ENCODE results near the gene SMC2. TPM values are rescaled to one million over a fixed set of nuclear protein-coding genes. Genes with fewer than 3 reads are reported as not detected.

The SMC2 gene
- total RNA-seq (10 to 100 TPM; 18.6 to 25.9 TPM), polyA plus RNA-seq (ENCODE audit: insufficient read depth, low read depth, low replicate concordance) (6.1 TPM)
- long read RNA-seq, donor 1, full-length matches to known transcripts = 1 of 38 reads
- long read RNA-seq, donor 1, partial matches to known transcripts = 37 of 38 reads
- long read RNA-seq, donor 1, other reads (novel, unspliced or antisense) = 0 of 38 reads
- long read RNA-seq, donor 2, full-length matches to known transcripts = 1 of 10 reads
- long read RNA-seq, donor 2, partial matches to known transcripts = 9 of 10 reads
- long read RNA-seq, donor 2, other reads (novel, unspliced or antisense) = 0 of 10 reads

DNA sequence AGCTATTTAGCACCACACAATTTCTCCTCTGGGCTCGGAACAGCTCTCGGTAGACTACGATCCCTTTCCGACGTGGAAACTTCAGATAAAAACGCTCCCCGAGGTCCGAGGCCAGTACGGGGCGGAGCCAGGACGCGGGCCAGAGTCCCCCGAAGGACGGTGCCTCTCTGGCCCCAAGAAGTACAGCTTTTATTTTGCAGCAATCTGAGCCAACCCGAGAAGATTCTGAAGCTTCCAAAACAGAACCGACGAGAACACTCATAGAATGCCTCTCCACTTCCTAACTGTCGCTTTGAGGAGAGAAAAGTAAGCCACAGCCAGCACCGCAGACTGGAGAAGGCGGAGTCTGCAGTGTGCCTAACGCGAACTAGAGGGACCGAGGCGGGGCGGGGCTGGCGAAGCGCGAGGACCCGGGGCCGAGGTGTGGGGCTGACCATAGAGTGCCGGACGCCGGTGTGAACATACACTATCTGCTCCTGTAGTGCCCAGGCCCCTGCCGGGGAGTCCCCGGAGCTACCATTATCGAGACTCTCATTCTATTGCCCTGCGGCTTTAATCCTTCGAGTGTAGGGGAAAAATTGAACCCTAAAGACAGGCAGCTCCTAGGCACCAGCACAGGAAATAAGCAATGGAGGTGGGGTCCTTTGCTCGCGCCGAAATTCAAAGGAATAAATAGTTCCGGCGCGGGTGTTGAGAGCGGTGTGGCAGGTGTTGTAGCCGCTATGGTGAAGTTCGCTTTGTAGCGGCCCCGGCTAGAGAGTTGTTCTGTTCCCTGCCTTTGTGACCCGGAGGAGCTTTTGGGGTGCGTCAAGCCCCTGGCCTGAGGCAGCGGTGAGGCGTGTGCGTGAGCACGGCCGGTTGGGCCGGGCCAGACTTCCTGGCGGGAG is at the start of gene SMC2:
TSS of gene SMC2 (plus strand) at position 663 of the 887 bp plus-strand sequence. CDS start 1,076 bp downstream, outside the sequence.
- peak within 1 kb of the TSS; percentile 70 to 91 for H3K4me3 ChIP-seq
- intact Hi-C loops (cut with DNase I; ENCODE audit: low total_unique reads) = no loop called here
- no peaks in the 10 kb centered on the region for H3K27me3 ChIP-seq
- 0 to 1% methylated on average over 50 to 58 of the region's 58 CpGs for WGBS, 2 donors
- H3K9me3 ChIP-seq = no peaks in the 10 kb centered on the region
- H3K36me3 ChIP-seq (ENCODE audit: low read depth, missing control alignments) = no peaks in the 10 kb centered on the region
- H3K27ac ChIP-seq = peak within 1 kb of the TSS; percentile 92 to 98
- TF ChIP-seq, protein P1, sequence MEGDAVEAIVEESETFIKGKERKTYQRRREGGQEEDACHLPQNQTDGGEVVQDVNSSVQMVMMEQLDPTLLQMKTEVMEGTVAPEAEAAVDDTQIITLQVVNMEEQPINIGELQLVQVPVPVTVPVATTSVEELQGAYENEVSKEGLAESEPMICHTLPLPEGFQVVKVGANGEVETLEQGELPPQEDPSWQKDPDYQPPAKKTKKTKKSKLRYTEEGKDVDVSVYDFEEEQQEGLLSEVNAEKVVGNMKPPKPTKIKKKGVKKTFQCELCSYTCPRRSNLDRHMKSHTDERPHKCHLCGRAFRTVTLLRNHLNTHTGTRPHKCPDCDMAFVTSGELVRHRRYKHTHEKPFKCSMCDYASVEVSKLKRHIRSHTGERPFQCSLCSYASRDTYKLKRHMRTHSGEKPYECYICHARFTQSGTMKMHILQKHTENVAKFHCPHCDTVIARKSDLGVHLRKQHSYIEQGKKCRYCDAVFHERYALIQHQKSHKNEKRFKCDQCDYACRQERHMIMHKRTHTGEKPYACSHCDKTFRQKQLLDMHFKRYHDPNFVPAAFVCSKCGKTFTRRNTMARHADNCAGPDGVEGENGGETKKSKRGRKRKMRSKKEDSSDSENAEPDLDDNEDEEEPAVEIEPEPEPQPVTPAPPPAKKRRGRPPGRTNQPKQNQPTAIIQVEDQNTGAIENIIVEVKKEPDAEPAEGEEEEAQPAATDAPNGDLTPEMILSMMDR (IDR thresholded peaks at IDR 0.05) = no peak
- peak; percentile 30 for TF ChIP-seq POLR2A (IDR thresholded peaks at IDR 0.05)
- peak; percentile 97 for DNase-seq
- peaks cover 8% of the 10 kb centered on the region for H3K4me1 ChIP-seq

DNA sequence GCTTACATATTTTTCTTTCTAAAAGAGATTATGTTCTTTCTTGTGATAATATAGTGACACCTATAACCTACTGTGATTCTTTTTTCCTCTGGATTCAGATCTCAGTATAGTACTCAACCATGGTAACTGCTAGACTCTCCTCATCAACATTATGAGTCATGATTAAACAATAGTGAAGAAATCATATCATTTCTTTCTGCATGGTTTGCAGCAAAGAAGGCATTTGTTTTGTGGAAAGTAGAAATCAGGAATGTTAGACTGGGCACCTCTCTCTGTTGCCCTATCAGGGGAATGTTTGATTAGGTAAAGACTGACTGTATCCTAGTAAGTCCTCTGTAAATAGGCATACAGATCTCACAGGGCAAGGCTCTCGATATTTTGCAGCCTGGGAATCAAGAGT is 25.6 kb upstream of the SMC2 start:
- H3K4me3 ChIP-seq = no peak overlapping the region
- no peak overlapping the region for H3K27ac ChIP-seq
- no peaks in the 10 kb centered on the region for H3K27me3 ChIP-seq
- H3K9me3 ChIP-seq = no peaks in the 10 kb centered on the region
- no peak for TF ChIP-seq POLR2A (IDR thresholded peaks at IDR 0.05)
- TF ChIP-seq, protein P1 (IDR thresholded peaks at IDR 0.05) = no peak
- intact Hi-C loops (cut with DNase I; ENCODE audit: low total_unique reads) = no loop called here
- H3K36me3 ChIP-seq (ENCODE audit: low read depth, missing control alignments) = no peaks in the 10 kb centered on the region
- WGBS, 2 donors = 71 to 91% methylated on average over 1 of the region's 1 CpG
- no peak for DNase-seq
- no peaks in the 10 kb centered on the region for H3K4me1 ChIP-seq

DNA sequence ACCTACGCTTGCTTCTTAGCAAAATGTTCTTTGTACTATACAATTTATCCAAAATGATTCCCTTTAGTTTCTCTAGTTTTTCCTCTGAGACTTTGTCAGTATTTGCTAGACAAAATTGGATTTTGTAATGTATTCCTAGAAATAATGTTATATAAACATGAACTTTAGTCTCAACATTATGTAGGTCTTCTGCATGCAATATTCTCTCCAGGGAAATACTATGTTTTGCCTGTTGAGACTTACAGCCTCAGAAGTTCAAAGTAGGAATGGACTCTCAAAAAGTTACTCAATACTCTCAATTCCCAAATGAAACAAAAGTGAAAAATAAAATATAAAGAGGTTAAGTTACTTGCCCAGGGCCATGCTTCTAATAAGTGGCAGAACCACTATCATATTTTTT is 24.8 kb upstream of the SMC2 start:
- no peak overlapping the region for H3K4me3 ChIP-seq
- H3K27me3 ChIP-seq = no peaks in the 10 kb centered on the region
- DNase-seq = no peak
- no peaks in the 10 kb centered on the region for H3K4me1 ChIP-seq
- no peak for TF ChIP-seq POLR2A (IDR thresholded peaks at IDR 0.05)
- TF ChIP-seq, protein P1 (IDR thresholded peaks at IDR 0.05) = no peak
- H3K36me3 ChIP-seq (ENCODE audit: low read depth, missing control alignments) = no peaks in the 10 kb centered on the region
- no peaks in the 10 kb centered on the region for H3K9me3 ChIP-seq
- H3K27ac ChIP-seq = no peak overlapping the region
- 92 to 94% methylated on average over 1 of the region's 1 CpG for WGBS, 2 donors
- intact Hi-C loops (cut with DNase I; ENCODE audit: low total_unique reads) = no loop called here

DNA sequence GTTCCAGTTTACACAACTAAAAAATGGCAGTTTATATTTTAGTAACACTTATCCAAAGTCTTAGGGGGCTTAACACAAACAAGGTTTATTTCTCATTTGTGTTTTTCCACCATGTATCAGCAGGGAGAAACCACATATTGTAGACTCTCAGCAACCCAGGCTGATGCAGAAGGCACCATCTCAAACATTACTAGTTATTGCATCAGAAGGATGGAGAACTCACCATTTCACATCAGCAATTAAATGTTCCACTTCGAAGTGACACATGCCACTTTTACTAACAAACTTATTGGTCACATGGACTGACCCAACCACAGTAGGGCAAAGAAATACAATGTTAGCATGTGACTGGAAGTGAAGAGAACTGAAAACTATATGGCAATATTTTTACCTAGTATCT is 22.5 kb upstream of the SMC2 start:
- no peak for DNase-seq
- Histone ChIP-seq H3K27ac (no peak overlapping the region), H3K27me3 (no peaks in the 10 kb centered on the region), H3K9me3 (no peaks in the 10 kb centered on the region), H3K4me3 (no peak overlapping the region), H3K36me3 (ENCODE audit: low read depth, missing control alignments) (no peaks in the 10 kb centered on the region), H3K4me1 (no peaks in the 10 kb centered on the region)
- 89 to 95% methylated on average over 1 of the region's 1 CpG for WGBS, 2 donors
- TF ChIP-seq, protein P1 (IDR thresholded peaks at IDR 0.05) = no peak
- no peak for TF ChIP-seq POLR2A (IDR thresholded peaks at IDR 0.05)
- intact Hi-C loops (cut with DNase I; ENCODE audit: low total_unique reads) = no loop called here
